OCI-LY7 (cell line): ENCODE data around the gene STAG1.

Experiments used
- EZH2phosphoT487 ChIP-seq: fragments of 200-600 bp; sonication (generic); IDR thresholded peaks from 2 replicates; pipeline ENCODE4 v1.6.1; 2018; ENCODE audit warnings: low read depth, borderline replicate concordance, mild to moderate bottlenecking, mixed run types, antibody characterized with exemption, low read length, moderate library complexity, mixed read lengths
- TF ChIP-seq, protein P1 (sequence below): fragments of 200-600 bp; sonication (generic); conservative IDR thresholded peaks from 2 replicates; pipeline ENCODE4 v1.5.1; 2014; ENCODE audit warnings: mild to moderate bottlenecking, antibody characterized with exemption, low read length, moderate library complexity, mixed read lengths

DNA sequence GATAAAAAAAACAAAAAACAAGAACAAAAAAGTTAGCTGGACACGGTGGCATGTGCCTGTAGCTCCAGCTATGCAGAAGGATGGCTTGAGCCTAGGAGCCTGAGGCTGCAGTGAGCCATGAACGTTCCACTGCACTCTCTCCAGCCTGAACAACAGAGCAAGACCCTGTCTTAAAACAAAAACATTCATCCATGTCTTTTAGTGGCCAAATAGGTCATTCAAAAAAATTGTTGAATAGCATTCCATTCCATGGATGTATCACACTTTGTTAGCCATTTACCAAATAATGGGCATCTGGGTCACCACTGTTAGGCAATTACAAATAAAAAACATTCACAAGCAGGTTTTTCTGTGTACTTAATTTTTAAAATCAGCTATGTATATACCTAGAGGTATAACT is 139.7 kb downstream of the STAG1 start:
- TF ChIP-seq EZH2phosphoT487: no peak
- TF ChIP-seq, protein P1, sequence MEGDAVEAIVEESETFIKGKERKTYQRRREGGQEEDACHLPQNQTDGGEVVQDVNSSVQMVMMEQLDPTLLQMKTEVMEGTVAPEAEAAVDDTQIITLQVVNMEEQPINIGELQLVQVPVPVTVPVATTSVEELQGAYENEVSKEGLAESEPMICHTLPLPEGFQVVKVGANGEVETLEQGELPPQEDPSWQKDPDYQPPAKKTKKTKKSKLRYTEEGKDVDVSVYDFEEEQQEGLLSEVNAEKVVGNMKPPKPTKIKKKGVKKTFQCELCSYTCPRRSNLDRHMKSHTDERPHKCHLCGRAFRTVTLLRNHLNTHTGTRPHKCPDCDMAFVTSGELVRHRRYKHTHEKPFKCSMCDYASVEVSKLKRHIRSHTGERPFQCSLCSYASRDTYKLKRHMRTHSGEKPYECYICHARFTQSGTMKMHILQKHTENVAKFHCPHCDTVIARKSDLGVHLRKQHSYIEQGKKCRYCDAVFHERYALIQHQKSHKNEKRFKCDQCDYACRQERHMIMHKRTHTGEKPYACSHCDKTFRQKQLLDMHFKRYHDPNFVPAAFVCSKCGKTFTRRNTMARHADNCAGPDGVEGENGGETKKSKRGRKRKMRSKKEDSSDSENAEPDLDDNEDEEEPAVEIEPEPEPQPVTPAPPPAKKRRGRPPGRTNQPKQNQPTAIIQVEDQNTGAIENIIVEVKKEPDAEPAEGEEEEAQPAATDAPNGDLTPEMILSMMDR: no peak
